SW 1271 (cell line): Measurements from ENCODE around the gene MIPOL1.

ENCODE experiments used
- DNase-seq, 2 experiments: peaks; one replicate each; lab custom pipeline; 2025; lab: John Stamatoyannopoulos, UW

The MIPOL1 gene

DNA sequence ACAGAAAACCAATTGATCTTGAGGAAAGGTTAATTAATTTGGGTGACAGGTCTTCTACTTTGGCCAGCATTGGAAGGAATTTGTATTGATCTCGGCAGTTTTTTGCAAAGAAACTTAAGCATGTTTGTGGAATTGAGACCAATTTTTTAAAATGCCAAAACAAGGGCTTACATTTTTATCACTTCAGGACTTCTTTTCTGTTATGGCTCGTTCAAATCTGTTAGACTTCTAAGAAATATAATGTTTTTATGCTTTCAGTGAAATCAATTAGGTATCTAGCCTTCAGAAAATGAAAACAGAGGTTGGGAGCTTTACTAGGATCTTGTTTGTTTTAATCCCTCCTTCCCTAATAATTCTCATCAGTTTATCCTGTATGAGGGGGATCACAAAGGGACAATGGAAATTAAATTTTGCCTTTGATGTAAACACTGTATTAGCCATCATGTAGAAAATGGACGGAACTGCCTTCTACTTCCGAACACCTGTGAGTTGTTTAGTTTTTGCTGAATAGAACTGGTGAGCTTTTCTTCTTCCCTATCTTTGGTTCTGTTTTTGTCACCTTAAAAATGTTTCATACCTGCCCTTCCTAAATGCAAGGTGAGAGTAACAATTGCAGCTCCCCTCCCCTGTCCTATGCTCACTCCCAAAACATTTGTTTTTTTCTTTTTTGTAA lies 389.5 kb downstream of the MIPOL1 start:
- no peak for DNase-seq

DNA sequence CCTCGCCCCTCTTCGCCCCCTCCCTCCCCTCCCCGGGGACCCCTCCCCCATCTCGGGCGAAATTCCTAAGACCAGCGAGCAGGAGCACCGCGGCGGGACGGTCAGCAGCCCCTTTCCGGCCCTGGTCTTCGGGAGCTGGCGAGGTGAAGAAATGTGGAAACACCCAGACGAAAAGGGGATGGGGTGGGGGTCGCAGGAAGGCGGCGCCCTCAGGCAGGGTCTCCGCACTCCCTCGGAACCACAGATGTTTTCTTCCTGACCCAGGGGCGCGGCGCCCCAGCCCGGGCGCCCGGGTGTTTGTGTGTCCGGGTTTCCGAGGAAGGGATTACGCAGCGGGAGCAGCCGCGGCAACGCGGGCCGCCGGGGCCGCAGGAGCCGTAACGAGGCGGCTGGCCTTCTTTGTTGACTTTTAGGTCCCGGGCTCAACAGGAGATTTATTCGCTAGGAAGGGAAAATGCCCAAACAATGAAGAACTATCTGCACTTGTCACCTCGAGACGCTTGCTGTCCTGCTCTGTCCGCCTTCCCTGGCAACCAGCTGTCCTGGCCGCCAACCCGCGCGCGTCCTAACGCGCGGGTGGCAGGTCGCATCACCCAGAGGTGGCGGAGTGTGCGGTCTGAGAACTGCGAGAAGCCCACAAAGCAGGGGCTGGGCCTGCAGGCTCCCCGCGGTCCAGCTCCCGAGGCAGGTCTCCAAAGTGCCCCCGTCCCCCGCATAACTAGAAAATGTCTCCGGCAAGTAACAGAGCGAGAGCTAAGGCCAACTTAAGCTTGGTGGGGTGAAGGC lies 390.3 kb downstream of the MIPOL1 start:
- DNase-seq = no peak

DNA sequence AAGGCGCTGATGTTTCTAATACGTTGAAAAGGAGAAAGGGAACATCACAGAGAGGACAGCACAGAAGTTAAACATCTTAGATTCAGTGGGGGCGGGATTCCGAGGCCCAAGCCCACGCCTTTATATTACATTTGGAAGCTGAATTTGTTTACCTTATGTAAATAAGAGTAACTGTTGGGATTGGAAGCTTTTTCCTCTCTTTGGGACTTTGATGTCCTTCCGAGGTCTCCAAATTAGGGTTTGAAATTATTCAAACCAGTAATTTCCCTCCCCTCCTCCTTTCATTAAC lies 390.9 kb downstream of the MIPOL1 start:
- DNase-seq = no peak

DNA sequence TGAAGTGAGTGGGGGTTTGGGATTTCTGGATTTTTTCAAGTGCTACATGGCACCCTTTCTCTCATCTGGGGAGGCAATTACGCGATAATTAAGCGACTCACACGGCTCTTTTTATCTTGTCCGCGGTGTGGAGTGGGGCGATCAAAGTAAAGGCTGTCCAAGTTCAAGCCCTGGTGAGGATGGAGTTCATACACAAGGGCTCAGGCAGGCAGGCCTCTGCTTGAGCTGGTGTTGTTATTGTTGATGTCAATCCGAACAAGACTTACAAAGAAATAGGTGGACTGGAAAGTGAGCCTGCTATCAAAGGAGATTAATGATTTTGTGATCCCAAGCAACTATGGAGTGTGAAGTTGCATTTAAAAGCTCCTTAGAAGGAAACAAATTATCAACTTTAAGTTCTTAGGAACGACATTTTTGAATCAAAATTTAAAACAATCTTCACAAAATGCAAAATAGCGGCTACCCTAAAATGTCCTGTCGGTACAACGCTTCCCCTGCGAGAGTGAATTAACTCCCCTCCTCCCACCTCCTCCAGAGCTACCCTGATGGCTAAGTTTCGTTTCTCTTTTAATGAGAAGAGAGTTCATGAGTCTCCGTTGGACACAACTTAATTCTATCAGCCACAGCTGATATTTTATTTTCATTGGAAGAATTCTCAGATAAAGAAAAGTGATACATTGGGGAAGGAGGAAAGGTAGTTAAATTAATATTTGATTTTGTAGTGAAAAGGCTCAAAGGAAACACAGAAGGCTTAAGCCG lies 391.4 kb downstream of the MIPOL1 start:
- no peak for DNase-seq

DNA sequence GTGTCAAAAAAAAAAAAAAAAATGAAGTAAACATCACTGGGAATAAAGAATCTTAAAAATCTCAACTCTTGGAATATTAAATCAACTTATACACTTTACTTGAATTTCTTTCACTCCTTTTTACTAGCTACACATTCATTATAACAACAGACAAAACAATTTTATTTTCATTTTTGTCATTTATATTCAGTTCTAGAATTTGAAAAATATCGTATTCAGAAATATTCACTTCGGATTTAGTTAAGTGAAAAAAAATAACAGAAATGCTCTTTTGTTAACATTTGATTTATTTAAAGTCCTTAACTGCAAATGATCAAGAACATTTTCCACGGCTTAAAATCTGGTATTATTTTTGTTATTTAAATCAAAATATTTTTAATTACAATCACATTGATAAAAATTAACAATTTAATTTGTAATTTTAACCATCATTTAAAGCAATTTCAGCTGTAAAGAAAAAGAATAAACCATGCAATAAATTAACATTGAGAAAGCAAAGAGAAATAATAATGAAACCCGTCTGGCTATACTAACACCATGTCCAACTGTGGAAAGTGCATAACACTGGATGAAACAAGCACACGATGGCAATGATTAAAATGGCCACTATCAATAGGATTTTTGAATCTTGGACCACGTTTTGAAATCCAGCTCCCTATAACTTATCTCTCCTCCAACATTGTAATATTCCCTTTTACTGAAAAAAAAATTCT lies 392.1 kb downstream of the MIPOL1 start:
- DNase-seq = no peak

DNA sequence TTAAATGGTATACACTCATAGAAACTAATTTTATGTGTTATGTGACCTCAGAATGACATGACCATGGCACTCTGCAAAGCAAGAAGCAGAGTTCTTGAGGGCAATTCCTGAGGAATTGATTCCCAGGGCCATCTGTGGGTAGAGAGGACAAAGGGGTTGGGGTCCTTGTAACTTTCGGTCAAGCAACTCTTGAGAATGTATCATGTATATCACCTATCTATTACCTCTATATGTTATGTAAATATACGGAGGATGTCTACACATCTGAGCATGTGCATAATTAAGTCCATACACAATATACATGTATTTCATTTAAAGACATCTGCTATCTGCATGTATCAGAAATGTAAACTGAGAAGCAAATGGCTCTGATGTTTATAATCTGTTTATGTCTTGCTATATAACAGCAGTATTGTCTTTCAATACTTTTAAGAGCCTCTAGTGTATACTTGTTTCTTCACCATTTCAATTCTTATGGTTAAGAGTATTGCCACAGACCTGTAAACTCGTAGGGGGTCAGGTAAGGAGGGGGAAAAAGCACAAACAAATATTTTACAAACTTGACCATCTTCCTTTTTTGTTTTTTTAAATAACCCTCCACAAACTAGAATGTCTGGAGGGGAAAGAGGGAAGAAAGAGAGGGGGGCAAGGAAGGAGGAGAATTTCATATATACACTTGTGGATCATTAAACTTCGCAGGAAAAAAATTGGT lies 392.8 kb downstream of the MIPOL1 start:
- no peak for DNase-seq

DNA sequence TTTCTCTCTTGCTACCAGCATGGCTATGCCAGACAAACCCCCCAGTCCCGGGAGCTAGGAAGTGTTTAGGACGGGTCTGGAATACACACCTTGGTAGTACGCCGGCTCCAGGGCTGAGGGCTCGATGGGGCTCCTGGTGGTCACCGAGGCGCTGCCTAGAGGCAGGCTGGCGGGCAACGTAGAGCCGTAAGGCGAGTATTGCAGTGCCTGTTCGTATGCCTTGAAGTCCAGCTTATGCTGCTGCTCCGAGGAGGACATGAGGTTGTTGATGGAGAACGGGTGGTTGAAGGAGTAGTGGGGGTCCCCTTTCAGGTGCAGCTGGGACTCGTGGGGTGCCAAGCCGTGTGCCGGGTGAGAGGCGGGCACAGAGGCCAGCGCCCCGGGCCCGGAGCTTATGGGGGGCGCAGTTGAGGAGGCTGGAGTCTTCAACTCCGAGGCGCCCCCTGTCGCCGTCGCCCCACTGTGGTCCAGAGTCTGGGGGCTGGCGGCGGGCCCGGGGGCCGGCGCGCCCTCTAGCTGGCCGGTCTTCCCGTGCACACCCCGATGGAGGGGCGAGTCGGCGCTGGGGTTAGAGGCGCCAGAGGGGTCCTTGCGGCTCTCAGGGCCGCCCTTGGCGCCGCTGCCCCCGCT lies 393.7 kb downstream of the MIPOL1 start:
- DNase-seq = no peak

DNA sequence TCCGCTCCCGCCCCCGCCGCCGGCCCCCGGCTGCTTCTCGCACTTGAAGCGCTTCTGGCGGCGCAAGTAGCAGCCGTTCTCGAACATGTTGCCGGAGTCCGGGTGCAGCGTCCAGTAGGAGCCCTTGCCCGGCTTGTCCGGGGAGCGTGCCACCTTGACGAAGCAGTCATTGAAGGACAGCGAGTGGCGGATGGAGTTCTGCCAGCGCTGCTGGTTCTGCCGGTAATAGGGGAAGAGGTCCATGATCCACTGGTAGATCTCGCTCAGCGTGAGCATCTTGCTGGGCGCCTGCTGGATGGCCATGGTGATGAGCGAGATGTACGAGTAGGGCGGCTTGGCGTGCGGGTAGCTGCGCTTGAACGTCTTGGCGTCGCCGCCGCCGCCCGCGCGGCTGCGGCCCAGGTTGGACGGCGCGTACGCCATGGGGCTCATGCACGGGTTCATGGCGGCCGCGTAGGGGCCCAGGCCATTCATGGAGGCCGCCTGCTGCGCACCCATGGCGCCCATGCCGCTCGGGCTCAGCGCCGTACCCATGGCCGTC lies 394.3 kb downstream of the MIPOL1 start:
- no peak for DNase-seq

DNA sequence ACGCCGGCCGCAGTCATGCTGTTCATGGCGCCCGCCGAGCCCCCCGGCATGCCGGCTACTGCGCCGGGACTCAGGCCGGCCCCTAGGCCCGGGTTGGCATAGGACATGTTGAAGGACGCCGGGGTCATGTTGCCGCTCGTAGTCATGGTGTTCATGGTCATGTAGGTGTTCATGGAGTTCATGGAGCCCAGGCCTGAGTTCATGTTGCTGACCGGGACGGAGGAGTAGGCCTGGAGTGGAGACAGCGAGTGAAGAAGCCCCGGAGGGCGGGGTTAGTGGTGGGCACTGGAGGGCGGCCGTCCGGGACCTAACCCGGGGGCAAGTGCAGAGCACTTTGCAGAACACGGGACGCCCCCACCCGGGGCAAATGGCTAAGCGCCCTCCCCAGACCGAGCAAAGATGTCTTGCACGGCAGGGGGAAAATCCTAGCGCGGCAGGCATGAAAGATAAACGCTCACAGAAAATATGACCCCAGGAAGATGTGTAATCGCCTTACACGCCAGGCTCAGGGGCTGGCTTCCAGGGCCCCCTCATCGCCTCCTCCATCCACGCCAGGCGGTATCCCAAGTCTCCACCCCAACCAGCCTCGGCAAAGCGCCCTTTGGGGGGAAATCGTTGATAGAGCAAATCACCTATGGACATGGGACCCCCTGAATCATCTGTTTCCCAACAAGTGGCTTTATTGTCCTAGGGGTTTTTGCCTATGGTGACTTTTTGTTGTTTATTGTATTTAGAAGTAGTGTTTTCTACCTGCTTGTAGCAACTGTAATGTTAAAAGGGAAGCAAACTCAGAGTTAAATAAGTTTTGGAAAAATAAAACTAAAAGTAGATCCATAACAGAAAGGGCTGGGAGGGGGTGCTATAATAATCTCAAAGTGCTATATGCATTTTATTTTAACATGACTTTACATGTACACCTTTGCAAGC lies 395.0 kb downstream of the MIPOL1 start:
- no peak for DNase-seq

DNA sequence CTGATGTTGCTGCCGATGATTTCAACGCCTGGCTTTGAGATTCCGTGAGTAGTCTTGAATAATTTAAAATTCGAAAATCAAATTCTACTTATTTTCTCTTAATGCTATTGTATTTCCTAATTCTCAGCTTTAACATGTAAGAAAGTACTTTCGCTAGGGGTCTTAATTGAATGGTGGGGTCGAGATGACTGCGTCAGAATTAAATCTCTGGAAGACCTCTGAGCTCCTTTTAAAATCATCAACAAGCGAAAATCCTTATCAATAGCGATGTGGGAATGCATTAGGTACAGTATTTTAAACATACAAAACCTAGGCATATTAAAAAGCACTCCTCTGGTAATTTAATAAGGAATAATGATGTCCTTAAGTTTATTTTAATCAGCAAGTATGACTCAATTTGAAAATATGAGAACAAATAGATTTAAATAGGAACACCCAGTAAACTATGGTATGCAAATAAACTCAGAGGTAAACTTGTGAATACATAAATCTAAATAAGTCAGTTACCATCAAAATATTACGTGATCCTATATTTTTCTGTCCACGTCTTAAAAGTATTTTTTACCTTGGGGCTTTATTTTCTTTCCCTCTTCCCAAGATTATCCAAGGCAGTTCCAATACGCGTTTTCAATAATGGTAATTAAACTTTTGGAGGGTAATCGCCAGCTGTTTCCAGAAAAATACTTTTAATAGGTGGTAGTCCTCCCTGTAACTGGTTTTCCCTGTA lies 395.9 kb downstream of the MIPOL1 start:
- DNase-seq = no peak

DNA sequence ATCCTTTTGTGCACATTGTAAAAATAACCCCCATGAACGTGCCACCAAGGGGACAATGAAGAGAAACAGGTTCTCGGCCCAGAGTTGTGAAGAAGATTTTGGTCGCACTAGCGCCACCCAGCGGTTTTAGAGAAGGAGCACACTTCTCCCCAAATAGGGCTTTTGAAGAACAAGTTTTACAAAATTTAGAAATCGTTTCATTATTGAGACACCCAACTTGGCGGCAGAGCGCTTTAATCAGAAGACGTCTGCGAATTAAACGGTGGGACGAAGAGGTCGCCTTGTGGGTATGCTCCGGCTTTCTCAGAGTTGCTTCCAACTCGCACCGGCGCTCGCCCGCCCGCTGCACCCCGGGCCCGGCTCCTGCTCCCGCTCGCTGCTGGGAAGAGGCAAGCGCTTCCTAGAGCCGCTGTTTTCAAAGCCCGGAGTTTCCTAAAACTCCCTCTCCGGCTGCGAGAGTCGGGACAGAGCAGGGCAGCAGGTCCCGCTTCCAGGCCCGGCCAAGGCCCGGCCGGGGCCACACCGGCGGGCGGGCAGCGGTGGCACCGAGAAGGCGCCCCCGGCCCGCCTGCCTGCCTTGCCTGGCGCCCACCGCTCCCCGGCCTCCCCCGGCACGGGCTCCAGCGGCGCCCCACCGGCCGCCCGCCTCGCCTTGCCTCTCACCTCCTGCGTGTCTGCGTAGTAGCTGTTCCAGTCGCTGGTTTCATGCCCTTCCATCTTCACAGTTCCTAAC lies 396.7 kb downstream of the MIPOL1 start:
- DNase-seq = peak; percentile 34 to 78

DNA sequence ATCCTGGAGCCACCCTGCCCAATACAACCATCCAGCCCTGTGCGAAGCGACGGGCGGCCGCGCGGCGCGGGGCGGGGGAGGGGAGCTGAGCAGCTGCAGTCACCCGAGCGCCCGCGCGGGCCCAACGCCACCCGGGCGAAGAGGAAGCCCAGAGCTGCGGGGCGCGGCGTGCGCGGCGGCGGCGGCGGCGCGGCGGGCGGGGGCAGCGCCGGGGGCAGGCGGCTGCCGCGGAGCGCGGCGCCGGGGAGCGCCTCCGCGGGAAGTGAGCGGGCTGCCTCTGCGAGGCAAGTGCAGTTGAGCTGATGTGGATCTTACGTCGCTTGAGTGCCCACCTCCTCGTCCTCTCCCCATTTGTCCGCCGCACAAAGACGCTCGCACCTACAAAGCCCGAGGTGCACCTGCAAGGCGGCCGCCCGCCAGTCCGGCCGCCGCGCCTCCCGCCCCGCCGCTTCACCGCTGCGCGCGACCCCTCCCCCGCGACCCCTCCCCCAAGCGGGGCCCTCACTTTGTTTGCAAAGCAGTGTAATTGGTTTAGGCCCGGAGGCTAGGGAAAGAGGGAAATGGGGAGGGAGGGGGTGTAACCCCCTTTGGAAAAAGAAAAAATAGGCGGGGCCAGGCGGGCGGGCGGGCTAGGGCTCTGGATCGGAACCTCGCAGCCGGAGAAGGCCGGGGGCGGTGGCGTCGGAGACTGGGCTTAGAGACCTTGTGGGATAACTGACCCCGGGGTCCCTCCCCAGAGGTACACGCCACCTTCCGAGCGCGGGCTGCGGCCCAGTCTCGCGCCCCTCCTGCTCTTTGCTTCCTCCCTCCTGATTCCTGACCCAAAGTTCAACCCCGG lies 397.5 kb downstream of the MIPOL1 start, which contains the start of the genes FOXA1 and TTC6:
FOXA1 (minus strand) TSS at position 279 of the 838 bp plus-strand sequence; CDS start at position 2, 277 bp downstream.
TTC6 (plus strand) TSS at position 659 of the 838 bp plus-strand sequence. CDS start 26,436 bp downstream, outside the sequence.
- peak; percentile 21 to 25 for DNase-seq

DNA sequence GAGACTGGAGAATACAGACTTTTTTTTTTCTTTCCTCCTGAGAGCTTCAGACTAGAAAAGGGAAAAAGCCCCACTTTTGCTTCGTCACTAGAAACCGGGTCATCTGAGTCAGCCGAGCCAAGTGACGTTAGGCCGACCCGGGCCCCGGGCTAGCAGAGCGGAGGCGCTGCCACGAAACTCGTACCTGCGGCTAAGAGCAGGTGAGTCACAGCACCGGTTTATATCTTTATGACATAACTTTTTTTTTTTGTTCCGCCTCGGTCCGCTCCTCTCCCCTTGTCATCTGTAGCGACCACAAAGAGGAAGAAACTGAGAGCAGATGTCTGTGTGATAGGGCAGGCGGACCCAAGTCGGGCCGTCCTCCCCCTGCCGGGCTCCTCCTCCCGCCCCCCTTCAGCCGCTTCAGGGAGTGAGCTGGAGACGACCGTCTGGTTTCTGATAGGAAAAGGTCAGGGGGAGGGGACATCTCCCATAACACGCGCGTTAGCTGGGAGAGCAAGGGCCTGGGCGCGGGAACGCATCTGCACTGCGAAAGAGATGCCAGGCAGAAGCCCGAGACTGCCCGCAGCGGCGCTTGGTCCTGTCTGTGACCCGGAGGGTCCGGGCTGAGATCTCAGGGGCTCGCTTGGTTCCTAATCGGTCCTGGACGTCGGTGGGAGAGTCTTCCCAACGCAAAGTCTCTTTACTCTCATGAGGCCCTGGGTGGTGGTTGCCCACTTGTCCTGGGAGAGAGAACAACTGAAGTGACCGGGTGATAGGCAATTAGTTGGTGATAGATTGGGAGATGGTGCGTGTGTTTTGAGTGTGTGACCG lies 398.3 kb downstream of the MIPOL1 start:
- DNase-seq = no peak

DNA sequence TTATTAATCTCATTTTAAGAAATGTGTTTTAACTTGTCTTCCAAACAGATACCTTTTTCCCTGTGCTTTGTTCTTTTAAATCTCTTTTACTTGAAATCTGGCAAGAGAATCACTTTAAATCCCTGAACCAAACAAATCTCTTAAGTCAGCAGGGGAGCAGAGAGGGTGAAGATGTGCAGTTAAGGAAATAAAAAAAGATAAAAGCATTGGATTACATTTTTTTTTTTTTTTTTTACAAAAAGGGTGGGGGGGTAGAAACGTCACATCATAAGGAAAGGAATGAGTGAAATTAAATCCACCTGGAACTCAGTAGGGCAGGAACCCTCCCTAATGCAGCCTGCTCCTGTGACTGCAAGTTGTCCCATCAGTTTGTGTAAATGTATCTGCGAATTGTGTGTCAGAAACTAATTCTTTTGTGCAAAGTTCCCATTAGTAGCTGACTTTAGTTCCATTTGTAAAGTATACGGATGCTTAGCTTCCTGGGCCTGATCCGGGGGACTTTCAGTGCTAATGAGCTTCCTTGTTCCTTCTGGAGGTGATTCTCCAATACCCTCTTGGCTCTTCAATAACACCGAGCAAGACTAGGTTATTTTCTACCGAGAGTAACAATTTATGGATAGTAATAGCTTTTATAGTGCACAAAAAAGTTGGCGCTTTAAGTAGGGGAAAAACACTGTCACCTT lies 399.2 kb downstream of the MIPOL1 start:
- no peak for DNase-seq

DNA sequence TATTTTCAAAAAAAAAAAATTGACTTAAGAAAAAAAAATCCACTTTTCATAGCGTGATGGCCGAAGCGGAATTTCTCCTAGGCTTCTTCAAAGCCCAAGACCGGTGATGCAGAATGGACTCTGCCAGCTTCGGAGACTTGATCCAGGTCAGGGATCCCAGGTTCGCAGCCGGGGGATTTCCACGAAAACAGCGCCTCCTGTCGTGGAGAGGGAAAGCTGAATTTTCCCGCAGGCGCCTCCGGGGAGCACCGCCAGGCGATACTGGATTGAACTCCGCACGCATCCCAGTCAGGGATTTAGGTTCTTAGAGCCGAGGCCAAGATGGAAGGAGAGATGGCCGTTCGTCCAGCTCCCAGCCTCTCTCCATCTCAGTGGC lies 399.8 kb downstream of the MIPOL1 start:
- DNase-seq = no peak
